Measurements from ENCODE around the gene KCNJ1. TPM values are rescaled to one million over a fixed set of nuclear protein-coding genes. Genes with fewer than 3 reads are reported as not detected.

The KCNJ1 gene
- total RNA-seq, 1 experiment from 2014 or later: not detected

DNA sequence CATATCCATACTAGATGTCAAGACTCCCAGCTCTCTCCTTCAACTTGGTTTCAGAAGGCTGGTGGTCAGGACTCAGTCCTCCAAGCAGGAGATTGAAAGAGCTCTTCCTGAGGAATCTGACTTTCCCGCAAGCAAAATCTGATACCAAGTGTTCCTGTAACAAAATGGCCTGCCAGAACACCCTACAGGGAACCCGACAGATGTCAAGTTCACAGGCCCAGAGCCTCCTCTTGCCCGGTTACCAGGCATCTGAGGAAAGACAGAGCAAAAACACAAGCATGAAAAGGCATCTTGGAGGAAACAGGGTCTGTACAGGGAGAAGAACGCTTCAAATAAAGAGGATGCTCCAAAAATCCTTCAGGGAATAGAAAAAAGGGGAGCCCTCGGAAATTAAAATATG lies 15.4 kb upstream of the KCNJ1 start:
- DNase-seq (ENCODE audit: low spot score): no peak

DNA sequence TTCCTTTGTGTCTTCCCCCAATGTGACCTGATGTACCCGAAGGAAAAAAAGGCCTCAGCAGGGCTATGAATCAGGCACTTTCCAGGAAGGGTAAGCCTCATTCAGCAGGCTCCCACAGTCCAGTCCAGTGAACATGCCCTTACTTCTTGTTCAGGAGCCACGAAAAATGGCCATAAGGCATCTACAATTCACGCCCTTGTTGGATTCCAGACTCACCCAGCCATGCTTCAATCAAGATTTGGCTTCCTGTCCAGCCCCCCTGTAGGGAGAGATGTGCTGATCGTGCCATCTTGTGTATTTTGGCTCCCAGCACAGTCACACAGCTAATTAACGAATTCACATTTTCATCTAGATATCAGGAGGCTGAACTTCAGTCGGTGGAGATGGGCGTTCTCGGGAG lies 14.1 kb upstream of the KCNJ1 start:
- DNase-seq (ENCODE audit: low spot score): no peak

GRCh38 chr11:128879817-128880216 lies 12.7 kb upstream of the KCNJ1 start:
- DNase-seq (ENCODE audit: low spot score): no peak

DNA sequence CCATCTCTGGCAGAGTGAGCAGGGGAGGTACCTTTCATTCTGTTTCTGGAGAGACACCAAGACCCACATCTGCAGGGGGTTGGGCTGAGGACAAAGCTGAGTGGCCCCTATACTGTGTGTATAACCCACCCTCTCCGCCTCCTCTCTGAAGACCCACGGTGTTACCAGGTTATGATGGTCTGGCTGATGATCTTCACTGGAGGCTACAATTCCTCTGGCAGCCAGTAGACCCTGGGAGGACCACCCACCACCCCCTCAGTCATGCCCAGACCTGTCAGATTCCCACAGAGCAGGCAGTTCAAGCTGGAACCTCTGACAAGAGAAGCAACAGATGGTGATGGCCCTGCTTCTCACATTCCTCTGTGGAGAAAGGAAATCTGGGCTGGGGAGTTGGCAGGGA lies 11.4 kb upstream of the KCNJ1 start:
- no peak for DNase-seq (ENCODE audit: low spot score)

GRCh38 chr11:128877726-128878125 lies 10.6 kb upstream of the KCNJ1 start:
- no peak for DNase-seq (ENCODE audit: low spot score)

DNA sequence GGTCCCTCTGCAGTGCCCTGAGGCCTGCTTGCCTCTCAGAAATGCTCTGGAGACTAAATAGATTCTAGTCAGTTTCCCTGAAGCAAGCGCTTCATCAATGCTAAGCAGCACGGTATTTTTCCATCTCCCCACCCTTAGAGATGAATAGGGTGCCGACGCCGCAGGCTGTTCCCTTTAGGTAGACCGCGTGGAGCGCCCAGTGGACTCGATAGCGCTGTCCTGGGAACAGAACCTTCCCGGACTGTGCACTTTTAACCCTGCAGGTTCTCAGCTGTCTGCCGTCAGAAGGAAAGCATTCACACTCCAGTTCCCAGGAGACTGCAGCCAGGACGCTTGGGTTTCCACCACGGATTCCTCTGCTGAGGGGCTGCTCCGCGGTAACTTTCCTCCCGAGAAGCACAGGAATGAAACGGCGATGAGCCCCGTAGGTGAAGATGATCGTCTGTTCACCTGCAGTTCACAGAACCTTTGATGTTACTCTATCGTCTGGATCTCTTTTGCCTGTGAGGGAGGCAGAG lies 9.1 kb upstream of the KCNJ1 start:
- DNase-seq (ENCODE audit: low spot score): no peak

GRCh38 chr11:128874427-128874826 lies 7.3 kb upstream of the KCNJ1 start:
- no peak for DNase-seq (ENCODE audit: low spot score)

- no peak for DNase-seq (ENCODE audit: low spot score)
Measured at GRCh38 chr11:128872594-128872993, 5.5 kb upstream of the KCNJ1 start.

DNA sequence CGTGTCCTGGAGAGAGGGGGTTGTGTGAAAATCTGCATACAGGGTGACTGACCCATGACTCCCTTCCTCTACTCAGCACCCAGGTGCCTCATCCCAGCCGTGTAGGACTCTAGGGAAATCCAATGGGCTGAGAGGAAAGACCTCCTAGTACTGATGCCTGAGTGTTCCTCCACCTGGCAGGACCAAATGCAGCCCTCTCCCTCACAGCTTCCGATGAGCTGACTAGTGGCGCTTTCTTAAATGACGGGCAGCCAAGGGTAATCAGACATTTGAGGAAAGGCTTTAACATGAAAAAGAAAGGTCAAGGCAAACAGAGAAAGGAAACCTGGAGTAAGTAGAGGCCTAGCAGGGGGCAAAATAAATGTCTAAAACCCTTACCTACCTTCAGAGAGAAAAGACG lies 5.0 kb upstream of the KCNJ1 start:
- DNase-seq (ENCODE audit: low spot score): no peak

DNA sequence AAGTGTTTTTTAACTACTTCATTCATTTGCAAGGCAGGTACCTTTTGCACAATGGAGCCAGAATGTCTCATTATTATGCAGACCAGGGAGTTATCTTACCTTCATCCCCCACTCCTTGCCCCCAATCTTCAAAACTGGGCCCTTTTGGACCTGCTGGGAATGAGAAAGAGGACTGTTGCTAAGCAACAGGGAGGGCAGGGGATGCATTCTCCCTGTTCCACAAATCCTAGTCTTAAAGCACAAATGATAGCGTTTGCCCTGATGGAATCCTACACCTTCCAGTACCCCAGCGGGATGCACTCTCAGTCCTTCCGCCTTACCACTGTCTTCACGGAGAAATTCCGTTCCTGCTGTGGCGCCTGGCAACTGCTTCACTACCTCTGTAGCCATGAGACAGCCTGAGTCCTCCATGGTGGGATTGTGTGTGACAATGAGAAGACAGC lies 4.1 kb upstream of the KCNJ1 start:
- DNase-seq (ENCODE audit: low spot score): no peak

DNA sequence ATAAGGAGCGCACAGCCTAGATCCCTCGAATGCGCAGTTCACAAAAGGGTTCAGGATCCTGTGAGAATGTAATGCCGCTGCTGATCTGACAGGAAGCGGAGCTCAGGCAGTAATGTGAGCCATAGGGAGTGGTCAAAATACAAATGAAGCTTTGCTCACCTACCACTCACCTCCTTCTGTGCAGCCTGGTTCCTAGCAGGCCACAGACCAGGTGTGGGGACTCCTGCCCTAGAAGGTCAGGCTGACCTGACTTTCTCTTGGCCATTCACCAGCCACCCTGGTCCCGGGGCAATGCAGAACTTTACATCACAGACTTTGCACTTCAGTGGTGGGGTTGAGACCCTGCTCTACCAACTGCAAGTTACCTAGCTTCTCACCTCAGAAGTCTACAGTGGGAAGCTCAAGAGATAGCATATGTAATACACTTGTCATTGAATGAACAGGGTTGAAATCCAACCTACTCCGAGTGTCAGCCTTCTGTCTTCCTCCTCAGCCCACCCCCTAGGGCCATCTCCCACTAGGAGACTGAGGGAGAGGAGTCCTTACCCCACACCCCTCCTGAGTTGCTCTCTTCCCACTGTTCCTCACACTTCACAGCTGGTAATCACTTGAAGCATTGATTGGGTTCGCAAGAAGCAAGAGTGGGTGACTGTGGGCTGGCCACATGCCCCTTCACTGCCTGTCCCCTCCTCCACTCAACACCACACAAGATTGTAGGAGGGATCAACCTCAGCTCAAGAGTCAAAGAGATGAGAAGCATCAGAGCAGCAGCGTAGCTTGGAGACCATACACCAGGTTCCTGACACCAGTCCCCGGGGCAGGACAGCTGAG lies 2.0 kb upstream of the KCNJ1 start:
- DNase-seq (ENCODE audit: low spot score): no peak

DNA sequence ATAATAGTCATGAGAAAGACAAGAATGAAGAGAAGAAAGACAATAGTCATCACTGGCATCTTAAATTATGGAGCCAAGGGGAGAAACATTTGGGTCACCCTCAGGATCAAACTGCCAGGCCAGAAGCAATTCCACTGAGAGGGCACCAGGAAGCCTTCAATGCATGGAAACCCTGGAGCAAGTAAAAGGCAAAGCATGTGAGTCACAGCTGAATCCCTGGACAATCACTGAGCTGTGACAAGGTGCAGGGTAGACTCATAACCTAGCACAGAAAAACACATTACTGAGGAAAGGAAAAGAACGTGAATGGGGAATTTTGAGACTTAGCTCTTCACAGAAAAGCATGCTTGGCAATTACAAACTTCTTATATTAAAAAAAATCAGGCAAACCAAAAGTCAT lies 1.6 kb downstream of the KCNJ1 start:
- no peak for DNase-seq (ENCODE audit: low spot score)

GRCh38 chr11:128862908-128863660 lies 4.0 kb downstream of the KCNJ1 start:
- DNase-seq (ENCODE audit: low spot score): peak; percentile 5

DNA sequence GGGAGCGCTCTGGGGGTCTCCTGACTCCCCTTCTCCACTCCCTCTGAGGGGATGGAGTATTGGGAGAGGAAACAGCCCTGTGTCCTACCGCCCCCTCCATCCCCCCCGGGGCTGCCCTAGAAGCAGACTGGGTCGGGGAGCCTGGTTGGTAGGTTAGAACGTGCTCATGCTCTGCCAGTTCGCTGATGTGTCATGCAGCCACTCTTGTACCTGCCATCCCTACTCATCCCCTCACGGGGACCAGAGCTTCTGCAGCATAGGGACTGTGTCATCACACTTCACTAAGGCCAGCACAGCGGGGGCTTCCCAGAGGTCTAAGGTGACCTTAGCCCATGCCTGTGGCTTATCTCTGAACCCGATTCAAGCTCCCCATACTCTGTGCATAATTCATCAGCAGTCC lies 4.7 kb downstream of the KCNJ1 start:
- DNase-seq (ENCODE audit: low spot score): no peak

DNA sequence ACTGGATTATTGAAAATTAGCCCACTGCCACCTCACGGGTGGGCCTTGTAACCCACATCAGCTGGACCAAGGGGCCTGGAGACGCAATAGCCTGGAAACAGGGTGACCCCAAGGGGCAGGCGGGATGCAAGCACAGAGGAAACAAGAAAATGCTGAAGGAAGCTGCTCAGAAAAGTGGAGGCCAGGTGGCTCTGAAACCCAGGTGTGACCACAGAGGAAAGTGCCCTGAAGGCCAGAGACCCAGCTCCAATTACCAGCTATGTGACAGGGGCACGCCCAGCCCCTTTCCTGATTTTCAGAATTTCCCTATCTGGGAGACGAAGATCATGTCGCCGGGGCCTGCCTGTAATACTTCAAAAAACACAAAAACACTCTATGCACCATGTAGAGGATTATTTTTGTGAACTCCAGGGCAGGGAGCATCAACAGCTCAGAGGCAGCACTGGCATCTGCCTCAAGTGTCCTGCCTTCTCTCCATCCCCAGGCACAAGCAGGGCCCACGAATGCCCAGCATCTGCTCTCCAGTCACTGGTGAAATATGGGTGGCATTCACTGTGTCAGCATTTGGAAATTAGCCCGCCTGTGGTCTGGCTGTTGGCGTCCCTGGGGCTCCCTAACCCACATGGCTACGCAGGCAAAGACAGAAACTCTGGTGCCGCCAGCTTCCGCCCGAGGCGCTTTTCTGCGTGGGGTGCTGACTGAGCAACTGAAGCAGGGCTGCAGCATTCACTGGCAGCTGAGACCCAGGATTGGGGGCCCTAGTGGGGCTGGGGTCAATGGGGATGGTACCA lies 6.3 kb downstream of the KCNJ1 start:
- DNase-seq (ENCODE audit: low spot score): peak; percentile 17

GRCh38 chr11:128859563-128860441 lies 7.3 kb downstream of the KCNJ1 start:
- no peak for DNase-seq (ENCODE audit: low spot score)

DNA sequence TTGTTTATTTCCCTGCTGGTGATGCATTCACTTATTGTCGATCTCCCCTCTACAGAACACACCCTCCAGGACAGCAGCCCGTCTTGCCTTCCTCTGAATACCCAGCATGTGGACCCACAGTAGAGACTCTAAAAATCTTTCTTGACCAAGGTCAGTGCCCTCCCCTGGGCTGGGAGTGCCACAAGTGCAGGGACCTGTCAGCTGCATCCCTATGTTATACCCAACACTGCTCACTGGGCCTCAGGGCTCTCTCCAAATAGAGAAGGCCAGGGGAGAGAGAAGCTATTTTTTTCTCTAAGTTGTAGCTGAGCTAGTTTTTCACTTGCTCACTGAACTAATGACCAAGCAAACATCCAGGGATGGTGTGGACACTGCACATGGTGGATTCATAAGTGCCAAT lies 9.8 kb downstream of the KCNJ1 start:
- no peak for DNase-seq (ENCODE audit: low spot score)

DNA sequence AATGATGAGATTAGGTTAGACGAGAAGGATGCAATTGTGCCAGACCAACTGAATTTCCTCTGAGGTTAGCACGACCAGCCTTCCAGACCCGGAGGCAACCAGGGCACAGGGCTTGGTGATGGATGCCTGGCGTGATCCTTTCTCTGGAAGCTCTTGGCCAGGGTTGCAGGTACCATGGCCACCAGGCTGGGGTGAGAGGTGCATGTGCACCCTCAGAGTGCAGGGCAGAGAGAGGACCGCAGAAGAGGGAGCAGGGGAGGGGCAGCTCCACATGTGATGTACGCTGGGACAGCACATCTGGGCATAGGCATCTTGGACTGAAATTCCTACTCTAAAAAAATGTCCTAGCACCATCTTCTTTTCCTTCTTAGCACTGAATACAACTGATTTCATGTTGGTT lies 10.9 kb downstream of the KCNJ1 start:
- no peak for DNase-seq (ENCODE audit: low spot score)

DNA sequence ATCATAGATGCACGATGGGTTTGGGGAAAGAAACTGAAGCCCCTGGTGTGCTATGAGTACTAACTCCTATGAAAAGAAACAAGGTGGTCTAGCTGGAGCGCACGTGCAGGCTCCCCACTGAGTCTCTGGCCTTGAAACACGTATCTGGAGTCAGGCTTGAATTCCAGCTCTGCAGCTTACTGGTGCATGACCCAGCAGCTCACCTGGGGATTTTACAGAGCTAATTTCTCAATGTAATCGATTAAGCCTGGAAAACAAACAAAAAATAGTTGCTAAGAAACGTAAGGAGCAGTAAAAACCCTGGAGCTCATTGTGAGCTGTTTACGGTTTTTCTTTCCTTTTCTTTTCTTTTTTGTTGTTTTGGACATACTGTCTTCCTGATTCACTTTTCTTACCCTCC lies 12.3 kb downstream of the KCNJ1 start:
- no peak for DNase-seq (ENCODE audit: low spot score)

- DNase-seq (ENCODE audit: low spot score): no peak
Measured at GRCh38 chr11:128853559-128853958, 13.5 kb downstream of the KCNJ1 start.

All from A172 (cell line).